OCI-LY3 (cell line): Measurements from ENCODE around the gene LUZP2.

Source experiments
- H2AFZ ChIP-seq: fragments of 200-600, 300-600 bp; shearing (Covaris generic); 2 replicates; pipeline ENCODE4 v1.6.0; 2014; ENCODE audit warnings: antibody characterized with exemption, low read depth, low read length
- H3K27ac ChIP-seq: fragments of 200-600, 300-600 bp; sonication (generic); 2 replicates; pipeline ENCODE4 v1.5.1; 2014; ENCODE audit warnings: mild to moderate bottlenecking, low read length, moderate library complexity, mixed read lengths
- H3K27me3 ChIP-seq: fragments of 200-600, 300-600 bp; sonication (generic); 2 replicates; pipeline ENCODE4 v1.6.1; 2014; ENCODE audit warnings: low read depth, low read length, mixed read lengths
- H3K36me3 ChIP-seq: fragments of 200-600, 300-600 bp; sonication (generic); replicated peaks from 2 replicates; pipeline ENCODE3; 2014; ENCODE audit warnings: low read depth, low read length, mixed read lengths
- H3K4me1 ChIP-seq: fragments of 300-600, 200-600 bp; sonication (generic); 2 replicates; pipeline ENCODE4 v1.6.1; 2014; ENCODE audit warnings: low read length, mixed read lengths
- H3K4me2 ChIP-seq: fragments of 200-600, 300-600 bp; sonication (generic); 2 replicates; pipeline ENCODE4 v1.6.1; 2014; ENCODE audit warnings: low read length, mixed read lengths
- H3K4me3 ChIP-seq: fragments of 300-600, 200-600 bp; sonication (generic); 2 replicates; pipeline ENCODE4 v1.5.1; 2014; ENCODE audit warnings: antibody characterized with exemption, mild to moderate bottlenecking, low read length, moderate library complexity
- H3K79me2 ChIP-seq: fragments of 300-600, 200-600 bp; shearing (Covaris generic); 2 replicates; pipeline ENCODE4 v1.6.1; 2014; ENCODE audit warnings: mild to moderate bottlenecking, low read length, mixed read lengths
- H3K9ac ChIP-seq: fragments of 300-600, 200-600 bp; shearing (Covaris generic); 2 replicates; pipeline ENCODE4 v1.6.0; 2014; ENCODE audit warnings: mild to moderate bottlenecking, low read length, moderate library complexity
- H3K9me3 ChIP-seq: fragments of 200-600, 300-600 bp; shearing (Covaris generic); 2 replicates; pipeline ENCODE4 v1.6.1; 2014; ENCODE audit warnings: low read length, mixed read lengths; ENCODE audit not compliant: insufficient read depth
- H4K20me1 ChIP-seq: fragments of 200-600, 300-600 bp; sonication (generic); 2 replicates; pipeline ENCODE4 v1.6.1; 2016; ENCODE audit warnings: low read length, mixed read lengths; ENCODE audit not compliant: insufficient read depth
- EZH2phosphoT487 ChIP-seq: fragments of 200-600 bp; shearing (Covaris generic); IDR thresholded peaks from 2 replicates; pipeline ENCODE4 v1.6.1; 2018; ENCODE audit warnings: antibody characterized with exemption, mixed run types, low read depth
- TF ChIP-seq, protein P1 (sequence below): fragments of 200-600, 300-600 bp; sonication (generic); IDR thresholded peaks from 2 replicates; pipeline ENCODE4 v1.5.1; 2014; ENCODE audit warnings: antibody characterized with exemption, low read length, low read depth

Gene LUZP2

DNA sequence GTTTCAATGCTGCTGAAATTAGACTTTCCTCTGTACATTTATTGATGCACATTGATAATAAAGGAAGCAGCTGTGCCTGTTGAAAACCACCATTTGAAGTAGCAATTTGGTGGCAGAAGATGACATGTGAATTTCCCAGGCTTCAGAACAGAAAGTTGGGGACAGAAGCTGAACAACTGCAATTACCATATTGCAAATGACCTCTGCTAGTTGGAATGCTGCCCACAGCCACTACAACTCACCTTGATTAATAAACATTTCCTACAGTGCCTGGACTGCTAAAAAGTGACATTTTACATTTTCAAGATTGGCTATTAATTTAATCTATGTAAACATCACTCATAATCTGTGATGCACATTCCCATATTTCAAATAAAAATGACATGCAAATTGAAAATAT is 208.6 kb downstream of the LUZP2 start:
- TF ChIP-seq, protein P1, sequence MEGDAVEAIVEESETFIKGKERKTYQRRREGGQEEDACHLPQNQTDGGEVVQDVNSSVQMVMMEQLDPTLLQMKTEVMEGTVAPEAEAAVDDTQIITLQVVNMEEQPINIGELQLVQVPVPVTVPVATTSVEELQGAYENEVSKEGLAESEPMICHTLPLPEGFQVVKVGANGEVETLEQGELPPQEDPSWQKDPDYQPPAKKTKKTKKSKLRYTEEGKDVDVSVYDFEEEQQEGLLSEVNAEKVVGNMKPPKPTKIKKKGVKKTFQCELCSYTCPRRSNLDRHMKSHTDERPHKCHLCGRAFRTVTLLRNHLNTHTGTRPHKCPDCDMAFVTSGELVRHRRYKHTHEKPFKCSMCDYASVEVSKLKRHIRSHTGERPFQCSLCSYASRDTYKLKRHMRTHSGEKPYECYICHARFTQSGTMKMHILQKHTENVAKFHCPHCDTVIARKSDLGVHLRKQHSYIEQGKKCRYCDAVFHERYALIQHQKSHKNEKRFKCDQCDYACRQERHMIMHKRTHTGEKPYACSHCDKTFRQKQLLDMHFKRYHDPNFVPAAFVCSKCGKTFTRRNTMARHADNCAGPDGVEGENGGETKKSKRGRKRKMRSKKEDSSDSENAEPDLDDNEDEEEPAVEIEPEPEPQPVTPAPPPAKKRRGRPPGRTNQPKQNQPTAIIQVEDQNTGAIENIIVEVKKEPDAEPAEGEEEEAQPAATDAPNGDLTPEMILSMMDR, result no peak
- TF ChIP-seq EZH2phosphoT487, result no peak
- Histone ChIP-seq H3K4me3 (no peak overlapping the region), H3K27ac (no peak overlapping the region), H3K4me1 (peaks cover 13% of the 10 kb centered on the region; the same call in 1 of the 2 replicates), H3K9ac (no peak overlapping the region), H3K36me3 (no peaks in the 10 kb centered on the region), H3K9me3 (no peaks in the 10 kb centered on the region), H2AFZ (no peak overlapping the region), H4K20me1 (no peaks in the 10 kb centered on the region), H3K27me3 (no peaks in the 10 kb centered on the region), H3K4me2 (no peak overlapping the region), H3K79me2 (no peaks in the 10 kb centered on the region)

DNA sequence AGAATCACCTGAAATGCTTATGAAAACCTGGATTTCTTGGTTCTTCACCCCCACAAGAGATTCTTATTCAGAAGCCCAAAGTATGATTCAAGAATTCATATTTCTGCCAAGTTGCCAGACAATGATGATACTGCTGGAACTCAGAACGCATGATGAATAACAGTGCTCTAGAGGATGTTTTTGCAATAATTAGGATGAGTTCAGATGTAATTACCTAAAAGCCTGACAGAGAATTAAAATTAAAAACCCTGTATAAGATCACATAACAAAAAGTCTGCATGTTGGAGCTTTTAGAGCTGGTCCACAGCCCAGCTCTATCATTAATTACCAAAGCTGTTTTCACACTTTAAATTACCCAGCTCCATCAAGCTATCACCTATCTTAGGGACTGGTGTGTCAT is 211.8 kb downstream of the LUZP2 start:
- no peaks in the 10 kb centered on the region for H3K36me3 ChIP-seq
- no peak overlapping the region for H3K9ac ChIP-seq
- H3K4me1 ChIP-seq, result 0 out of 2 replicates have a peak, but pooled peaks cover 8% of the 10 kb centered on the region
- no peak overlapping the region for H3K27ac ChIP-seq
- no peaks in the 10 kb centered on the region for H4K20me1 ChIP-seq
- no peak overlapping the region for H3K4me2 ChIP-seq
- H3K27me3 ChIP-seq, result no peaks in the 10 kb centered on the region
- no peak overlapping the region for H3K4me3 ChIP-seq
- no peaks in the 10 kb centered on the region for H3K79me2 ChIP-seq
- no peak overlapping the region for H2AFZ ChIP-seq
- H3K9me3 ChIP-seq, result no peaks in the 10 kb centered on the region
- TF ChIP-seq, protein P1, result no peak
- no peak for TF ChIP-seq EZH2phosphoT487

DNA sequence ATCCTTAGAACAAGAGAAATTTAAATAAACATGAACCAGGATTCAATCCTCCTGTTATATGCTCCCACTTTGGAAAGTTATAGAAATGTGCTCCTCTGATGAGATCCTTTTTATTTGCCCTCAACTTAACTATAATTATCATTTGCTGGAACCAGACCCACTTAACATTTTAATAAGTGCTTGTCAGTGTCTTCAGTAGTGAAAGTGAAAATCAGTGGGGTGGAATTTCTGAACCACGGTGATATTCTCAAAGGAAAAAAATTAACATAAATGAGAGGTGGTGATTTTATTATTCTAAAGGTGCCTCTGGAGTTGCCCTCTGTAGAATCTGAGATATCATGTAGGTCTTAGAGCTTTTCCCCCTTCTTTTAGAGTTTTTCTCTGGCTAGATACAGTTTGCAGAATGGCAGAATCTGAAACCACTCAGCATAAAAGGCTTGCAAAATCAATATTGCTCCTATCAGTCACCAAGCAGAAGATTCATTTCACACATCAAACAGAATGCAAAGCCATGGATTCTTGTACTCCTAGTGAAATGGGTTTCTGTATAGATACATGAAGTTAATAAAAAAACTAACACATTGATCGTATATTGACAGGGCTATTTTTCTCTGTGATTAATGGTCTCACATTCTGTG is 213.2 kb downstream of the LUZP2 start:
- Histone ChIP-seq H2AFZ (no peak overlapping the region), H3K79me2 (no peaks in the 10 kb centered on the region)

DNA sequence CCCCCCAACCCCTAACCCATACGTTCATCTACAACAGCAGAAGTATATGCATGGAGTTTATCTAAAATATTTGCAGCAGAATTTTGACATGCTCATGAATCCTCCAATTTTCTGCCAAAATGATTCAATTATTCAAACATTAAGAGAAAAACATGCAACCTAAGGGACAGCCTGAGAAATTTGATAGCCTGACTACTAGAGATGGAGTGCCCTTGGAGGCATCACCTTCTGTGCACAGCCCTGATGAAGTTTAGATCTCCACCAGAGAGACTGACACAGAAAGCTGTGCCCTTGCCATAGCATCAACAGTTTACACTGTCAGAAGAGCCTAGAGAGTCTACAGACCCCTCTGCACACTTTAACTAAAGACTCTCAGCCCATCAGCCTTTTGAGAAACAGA is 217.7 kb downstream of the LUZP2 start:
- Histone ChIP-seq H3K27me3 (no peaks in the 10 kb centered on the region), H3K4me1 (0 out of 2 replicates have a peak, but pooled peaks cover 8% of the 10 kb centered on the region), H3K79me2 (no peaks in the 10 kb centered on the region), H3K36me3 (no peaks in the 10 kb centered on the region), H3K27ac (no peak overlapping the region), H3K4me3 (no peak overlapping the region), H3K9ac (no peak overlapping the region), H3K9me3 (no peaks in the 10 kb centered on the region), H3K4me2 (no peak overlapping the region), H4K20me1 (no peaks in the 10 kb centered on the region), H2AFZ (no peak overlapping the region)
- no peak for TF ChIP-seq EZH2phosphoT487
- TF ChIP-seq, protein P1, result no peak

More for the DNA sequence above, 213.2 kb downstream of the LUZP2 start:
- H3K27ac ChIP-seq, result no peak overlapping the region
- TF ChIP-seq, protein P1, result no peak
- no peak for TF ChIP-seq EZH2phosphoT487
- peak overlapping the region; percentile 45 for H3K4me2 ChIP-seq
- no peaks in the 10 kb centered on the region for H3K36me3 ChIP-seq
- H3K27me3 ChIP-seq, result no peaks in the 10 kb centered on the region
- 0 out of 2 replicates have a peak, but pooled peaks cover 8% of the 10 kb centered on the region for H3K4me1 ChIP-seq
- H4K20me1 ChIP-seq, result no peaks in the 10 kb centered on the region
- H3K9ac ChIP-seq, result no peak overlapping the region
- H3K9me3 ChIP-seq, result no peaks in the 10 kb centered on the region
- H3K4me3 ChIP-seq, result no peak overlapping the region; the same call in 1 of the 2 replicates
